Ureter (tissue), 1 donor: ENCODE measurements around the gene XPO6. TPM values are rescaled to one million over a fixed set of nuclear protein-coding genes. Genes with fewer than 3 reads are reported as not detected.

Experiments used
- DNase-seq: peaks from one replicate; pipeline ENCODE4 v3.0.0-alpha.2; 2020; ENCODE audit warnings: low spot score
- total RNA-seq: library from RNA; stranded (reverse); gene quantifications from one replicate; pipeline ENCODE4 v1.2.4, GENCODE V29; 2023
- donor health status: DM: yes; HTN: yes; CAD: no.

The XPO6 gene
- total RNA-seq, 1 donor from 2014 or later, result 145 TPM

- DNase-seq, result no peak
Measured at GRCh38 chr16:28156056-28156680, 55.6 kb downstream of the XPO6 start.

- DNase-seq, result no peak
Measured at GRCh38 chr16:28155293-28155692, 56.5 kb downstream of the XPO6 start.

GRCh38 chr16:28151180-28151579 lies 60.6 kb downstream of the XPO6 start:
- no peak for DNase-seq

- DNase-seq, result no peak
Measured at GRCh38 chr16:28149011-28149888, 62.5 kb downstream of the XPO6 start.

GRCh38 chr16:28146536-28146935 lies 65.2 kb downstream of the XPO6 start:
- no peak for DNase-seq

- no peak for DNase-seq
Measured at GRCh38 chr16:28145796-28146195, 66.0 kb downstream of the XPO6 start.

- no peak for DNase-seq
Measured at GRCh38 chr16:28140788-28141618, 70.8 kb downstream of the XPO6 start.

GRCh38 chr16:28139530-28139929 lies 72.2 kb downstream of the XPO6 start:
- no peak for DNase-seq

- no peak for DNase-seq
Measured at GRCh38 chr16:28136751-28137434, 74.9 kb downstream of the XPO6 start.

GRCh38 chr16:28133666-28134065 lies 78.1 kb downstream of the XPO6 start:
- no peak for DNase-seq

- no peak for DNase-seq
Measured at GRCh38 chr16:28131743-28132393, 79.9 kb downstream of the XPO6 start.

- no peak for DNase-seq
Measured at GRCh38 chr16:28131181-28131580, 80.6 kb downstream of the XPO6 start.

- DNase-seq, result no peak
Measured at GRCh38 chr16:28130099-28131088, 81.4 kb downstream of the XPO6 start.

- no peak for DNase-seq
Measured at GRCh38 chr16:28126684-28127620, 84.8 kb downstream of the XPO6 start.

- DNase-seq, result no peak
Measured at GRCh38 chr16:28125592-28125991, 86.2 kb downstream of the XPO6 start.

- DNase-seq, result no peak
Measured at GRCh38 chr16:28121527-28121926, 90.2 kb downstream of the XPO6 start.

GRCh38 chr16:28120754-28121153 lies 91.0 kb downstream of the XPO6 start:
- DNase-seq, result no peak

- no peak for DNase-seq
Measured at GRCh38 chr16:28118637-28119036, 93.1 kb downstream of the XPO6 start.

- no peak for DNase-seq
Measured at GRCh38 chr16:28117168-28117565, 94.6 kb downstream of the XPO6 start.
